Ecto neural progenitor cell (in vitro differentiated cells): Measurements from ENCODE around the gene DNAI1.

Source experiments
- DNase-seq: peaks from one replicate; pipeline ENCODE4 v3.0.0-alpha.2; 2018; ENCODE audit warnings: low spot score

Gene DNAI1

DNA sequence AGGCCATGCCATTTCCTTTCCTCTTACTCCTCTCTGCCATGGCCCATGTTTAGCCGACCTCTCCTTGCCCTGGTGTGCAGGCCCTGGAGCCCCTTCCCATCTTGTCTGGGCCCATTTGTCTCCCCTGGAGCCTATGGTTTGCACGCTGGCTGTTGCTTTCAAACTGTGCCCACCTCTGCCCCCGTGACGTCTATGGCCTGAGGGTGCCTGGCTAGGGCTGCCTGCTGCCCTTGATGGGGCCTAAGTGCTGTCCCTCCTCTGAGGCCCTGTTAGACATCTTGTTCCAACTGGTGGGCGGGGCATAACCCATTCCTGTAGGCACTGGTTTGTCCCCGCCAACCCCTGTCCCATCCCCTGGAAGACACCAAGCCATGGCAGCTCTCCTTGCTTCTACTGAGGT, 86.9 kb downstream of the DNAI1 start:
- peak; percentile 41 for DNase-seq

DNA sequence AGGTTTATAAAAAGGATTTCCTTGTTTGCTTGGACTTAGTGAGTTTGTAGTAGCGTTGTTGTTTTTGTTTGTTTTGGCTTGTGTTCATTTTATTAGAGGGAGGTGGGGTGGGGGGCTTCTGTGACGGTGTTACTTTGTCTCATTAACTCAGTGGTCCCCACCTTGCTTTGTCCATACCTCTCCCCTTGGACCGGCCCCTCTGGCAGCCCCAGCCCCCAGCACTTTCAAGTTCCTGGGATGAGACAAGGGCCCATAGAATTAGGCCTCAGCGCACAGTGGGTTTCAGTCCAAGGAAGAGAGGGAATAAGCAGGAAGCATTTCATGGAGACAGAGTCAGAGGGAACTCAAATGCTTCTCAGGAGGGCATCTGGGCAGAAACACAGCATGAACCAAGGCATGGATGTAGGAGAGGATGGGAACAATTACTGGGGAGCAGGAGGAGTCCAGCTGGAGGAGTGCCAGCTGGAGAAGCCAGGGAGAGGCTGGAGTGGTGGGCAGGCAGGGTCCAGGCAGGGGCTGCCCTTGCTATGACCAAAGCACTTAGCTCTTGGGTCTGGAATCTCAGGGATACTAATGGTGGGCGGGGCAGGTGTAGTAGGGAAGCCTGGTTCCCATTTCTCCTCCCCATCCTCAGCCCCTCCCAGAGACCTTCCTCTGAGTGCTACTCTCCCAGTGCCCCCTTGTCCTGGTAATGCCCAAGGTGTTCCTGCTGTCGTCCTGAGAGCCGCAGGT, 87.7 kb downstream of the DNAI1 start:
- no peak for DNase-seq

DNA sequence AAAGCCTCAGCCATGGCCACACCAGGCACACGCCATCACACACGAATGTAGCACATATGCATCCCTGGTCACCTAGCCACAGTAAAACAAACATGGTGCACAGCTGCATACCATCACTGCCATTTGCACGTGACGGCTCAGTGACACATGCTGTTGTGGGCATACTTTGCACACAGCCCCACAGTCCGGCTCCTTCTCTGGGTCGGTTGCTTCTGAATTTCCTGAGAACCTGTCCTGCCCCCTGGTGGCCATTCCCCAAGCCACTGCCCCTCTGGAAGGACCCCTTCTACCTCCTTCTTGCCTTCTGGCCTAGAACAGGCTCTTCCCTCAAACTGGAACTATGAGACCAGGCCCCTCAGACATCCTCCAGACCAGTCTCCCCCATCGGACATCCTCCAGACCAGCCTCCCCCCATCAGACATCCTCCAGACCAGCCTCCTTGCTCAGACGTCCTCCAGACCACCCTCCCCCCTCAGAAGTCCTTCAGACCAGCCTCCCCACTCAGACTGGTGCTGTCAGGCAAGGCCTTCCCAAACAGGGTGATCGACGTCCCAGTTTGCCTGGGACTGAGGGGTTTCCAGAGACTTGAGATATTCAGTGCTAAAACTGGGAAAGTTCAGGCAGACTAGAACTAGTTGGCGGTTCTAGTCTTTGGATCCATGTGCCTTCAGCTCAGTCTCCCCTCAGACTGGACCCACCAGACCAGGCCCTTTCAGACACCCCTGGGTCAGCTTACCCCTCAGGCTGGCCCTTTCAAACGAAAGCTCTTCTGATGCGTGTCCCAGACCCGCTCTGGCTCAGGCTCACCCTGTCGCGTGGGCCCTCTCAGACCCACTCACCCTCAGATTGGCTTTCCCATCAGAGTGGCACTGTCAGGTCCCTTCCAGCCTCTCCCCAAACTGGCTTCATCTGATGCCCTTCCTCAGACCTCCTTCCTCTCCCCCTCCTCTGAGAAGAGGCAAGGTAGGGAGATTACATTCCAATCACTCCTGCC, 88.5 kb downstream of the DNAI1 start:
- DNase-seq = peak; percentile 88

DNA sequence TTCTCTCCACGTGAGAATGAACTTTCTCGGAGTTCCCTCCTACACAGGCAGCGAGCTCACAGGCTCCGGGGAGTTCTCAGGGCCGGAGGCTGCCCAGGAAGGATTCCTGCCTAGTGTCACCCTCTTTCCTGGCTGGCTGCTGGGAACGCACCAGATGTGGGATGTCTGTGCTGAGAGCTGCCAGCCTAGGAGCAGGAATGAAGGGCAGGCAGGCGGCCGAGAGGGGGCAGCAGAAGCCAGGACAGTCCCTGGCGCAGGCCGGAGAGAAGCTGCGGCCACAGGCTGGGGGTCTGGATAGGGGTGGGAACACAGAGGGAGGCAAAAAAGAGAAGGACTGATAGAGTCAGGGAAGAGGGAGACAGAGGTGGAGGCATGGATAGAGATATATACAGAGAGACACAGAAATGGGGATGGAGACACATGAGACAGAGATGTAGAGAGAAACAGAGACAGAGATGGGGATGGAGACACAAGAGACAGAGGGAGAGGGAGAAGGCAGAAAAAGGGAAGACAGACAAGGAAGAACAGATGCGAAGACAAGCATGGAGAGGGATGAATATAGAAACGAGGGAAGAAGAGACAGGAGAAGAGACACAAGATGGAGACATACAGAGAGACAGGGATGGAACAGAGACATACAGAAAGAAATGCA, 89.5 kb downstream of the DNAI1 start:
- peak; percentile 90 for DNase-seq

DNA sequence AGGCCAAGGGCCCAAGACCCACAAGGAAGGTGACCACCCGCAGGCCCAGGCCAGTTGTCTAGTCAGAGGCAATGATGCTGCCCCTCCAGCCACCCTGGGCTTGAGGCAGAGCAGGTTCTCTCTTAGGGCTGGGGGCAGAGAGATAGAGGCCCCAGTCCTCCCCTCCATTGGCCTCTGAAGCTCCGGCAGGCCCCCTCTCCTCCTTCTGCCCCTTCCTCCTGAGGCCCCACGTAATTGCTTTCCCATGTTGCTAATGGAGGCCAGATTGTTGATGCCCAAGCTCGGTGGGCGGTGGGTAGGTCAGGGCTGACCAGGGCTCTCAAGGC, 90.8 kb downstream of the DNAI1 start:
- no peak for DNase-seq

DNA sequence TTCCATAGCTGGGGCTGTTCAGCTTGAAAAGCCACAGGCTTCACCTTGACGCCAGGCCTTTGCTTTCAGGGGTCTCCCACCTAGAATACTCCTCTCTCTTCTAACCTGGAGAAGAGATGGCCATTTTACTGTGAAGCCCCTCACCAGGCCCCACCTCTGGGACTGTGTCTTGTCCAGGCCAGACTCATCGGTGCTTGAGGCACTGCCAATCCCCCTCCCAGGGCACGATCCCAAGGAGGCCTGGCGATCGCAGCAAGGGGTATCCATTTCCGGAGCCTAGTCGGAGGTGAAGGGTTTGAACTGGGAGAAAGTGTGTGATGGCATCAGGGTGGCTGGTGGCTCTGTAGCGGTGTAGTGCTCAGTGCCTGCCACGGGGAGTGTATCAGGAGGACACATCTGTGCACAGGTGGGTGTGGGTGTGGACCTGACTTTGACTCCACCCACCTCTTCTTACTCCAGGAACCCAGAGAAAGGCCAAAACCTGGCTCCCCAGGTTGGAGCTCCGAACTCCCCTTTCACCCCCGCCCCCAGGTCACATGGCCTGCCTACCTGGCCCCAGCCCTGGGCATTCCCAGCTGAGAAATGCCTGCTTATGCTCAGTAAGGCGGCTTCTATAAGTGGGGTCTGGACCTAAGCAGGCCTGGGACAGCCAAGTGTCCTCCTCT, 91.5 kb downstream of the DNAI1 start:
- DNase-seq = peak; percentile 39

DNA sequence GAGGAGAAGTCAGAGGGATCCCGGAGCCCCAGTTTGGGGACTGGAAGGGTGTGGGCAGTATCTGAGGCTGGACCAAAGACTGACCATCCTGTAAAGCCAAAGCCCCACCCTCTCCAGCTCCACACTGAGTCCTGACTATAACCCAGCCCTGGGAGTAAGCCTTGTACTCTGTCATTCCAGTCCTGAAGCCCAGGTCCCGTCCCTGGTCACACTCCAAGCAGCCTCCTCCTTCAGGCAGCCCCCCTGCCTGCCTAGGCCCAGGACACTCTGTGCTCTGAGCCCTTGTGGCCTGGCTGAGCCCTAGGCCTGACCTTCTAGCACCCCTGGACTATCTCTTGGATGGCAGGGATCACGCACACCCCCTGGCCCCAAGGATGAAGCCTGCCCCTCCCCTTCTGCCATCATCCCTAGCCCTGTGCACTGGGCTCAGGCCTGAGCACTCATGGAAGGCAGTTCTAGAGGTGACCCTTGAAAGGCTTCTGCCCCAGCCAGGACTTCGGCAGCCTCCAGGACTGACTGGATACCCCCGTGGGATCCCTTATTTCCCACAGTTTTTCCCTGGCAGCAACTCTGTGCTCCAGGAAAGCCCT, 92.2 kb downstream of the DNAI1 start:
- no peak for DNase-seq

DNA sequence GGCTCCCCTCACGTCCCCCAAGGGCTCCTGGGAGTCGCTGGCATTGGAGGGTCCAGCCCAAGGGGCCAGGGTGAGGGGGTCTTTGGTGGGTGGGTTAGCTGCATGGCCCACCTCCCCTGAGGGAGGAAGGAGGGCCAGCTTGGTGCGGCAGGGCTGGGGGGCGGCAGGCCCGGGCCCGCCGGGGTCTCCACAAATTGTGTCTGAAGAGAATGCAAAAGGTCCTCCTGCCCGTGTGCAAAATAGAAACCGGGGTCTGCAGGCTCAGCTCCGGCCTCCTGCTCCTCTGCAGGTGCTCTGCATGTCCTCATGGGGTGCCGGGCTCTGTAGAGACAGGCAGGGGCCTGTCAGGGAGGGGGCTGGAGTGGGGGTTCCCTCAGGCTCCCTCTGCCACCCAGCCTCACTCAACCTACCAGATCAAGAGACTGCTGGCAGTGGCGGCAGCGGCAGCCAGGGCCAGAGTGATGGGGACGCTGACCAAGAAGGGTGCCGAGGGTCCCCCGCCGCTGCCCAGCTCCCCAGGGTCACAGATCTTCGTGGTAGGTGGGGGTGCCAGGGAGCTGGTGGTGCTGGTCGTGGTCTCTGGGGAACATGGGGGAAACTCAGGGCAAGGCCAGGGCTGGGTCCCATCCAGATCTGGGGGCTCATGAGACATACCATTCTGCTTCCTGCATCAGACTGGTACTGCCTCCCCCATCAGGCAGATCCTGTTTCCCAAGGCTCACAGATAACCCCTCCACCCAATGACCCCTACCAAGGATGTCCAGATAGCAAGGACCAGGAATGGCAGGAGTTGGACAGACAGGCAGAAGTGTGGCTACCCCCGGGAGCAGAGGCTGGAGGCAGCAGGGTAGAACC, 93.4 kb downstream of the DNAI1 start:
- DNase-seq = no peak

DNA sequence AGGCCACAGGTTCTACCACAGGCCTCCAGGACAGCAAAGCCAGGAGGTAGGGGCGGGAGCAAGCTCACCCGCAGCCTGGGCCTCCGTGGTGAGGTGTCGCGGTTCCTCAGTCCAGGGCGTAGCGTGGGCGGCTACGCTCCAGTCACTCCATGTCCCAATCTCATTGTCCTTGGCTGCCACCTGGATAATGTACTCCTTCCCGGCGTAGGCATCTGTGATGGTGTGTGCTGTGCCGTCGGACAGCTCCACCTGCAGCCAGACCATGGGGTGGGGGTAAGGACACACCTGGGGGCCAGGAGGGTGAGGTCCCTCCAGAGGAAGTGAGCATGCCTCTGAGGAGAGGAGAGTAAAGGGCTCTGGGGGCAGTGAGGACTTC, 94.0 kb downstream of the DNAI1 start:
- no peak for DNase-seq

DNA sequence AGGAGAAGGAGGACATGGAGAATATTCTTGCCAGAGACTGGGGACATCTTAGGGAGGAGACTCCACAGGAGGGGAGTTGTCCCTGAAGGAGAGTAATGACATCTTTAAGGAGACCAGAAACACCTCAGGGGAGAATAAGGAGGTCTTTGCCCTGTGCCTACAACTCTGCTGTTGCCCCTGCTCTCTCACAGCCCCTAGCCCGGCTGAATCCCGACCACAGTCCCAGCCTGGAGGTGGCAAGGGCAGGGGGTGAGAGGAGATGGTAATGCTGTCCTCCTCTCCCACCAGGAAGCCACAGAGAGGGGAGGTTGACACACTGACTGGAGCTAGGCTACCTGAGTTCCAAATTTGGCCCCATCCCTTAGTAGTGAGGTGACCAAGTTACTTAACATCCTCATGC, 94.4 kb downstream of the DNAI1 start:
- no peak for DNase-seq

DNA sequence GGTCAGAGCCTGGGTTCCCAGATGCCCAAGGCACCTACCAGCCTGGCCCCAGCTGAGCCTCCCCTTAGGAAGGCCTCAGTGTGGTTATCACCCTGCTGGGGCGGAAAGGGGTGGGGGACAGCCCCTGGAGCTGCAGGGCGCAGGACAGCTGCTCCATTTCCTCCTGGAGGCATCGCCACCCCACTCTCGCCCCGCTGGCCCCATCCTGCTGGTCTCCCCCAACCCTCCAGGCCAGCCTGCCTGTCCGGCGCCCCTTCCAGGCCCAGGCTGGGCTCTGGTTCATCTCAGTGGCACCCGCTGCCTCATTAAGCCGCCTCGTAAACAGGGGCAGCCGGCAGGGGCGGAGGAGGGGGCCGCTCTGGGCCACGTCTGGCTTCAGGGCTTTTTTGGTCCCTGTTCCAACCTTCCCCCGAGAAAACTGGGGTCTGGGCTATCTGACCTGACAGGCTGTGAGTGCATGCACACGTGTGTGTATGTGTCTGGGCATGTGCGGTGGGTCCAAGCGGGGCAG, 95.0 kb downstream of the DNAI1 start:
- no peak for DNase-seq

DNA sequence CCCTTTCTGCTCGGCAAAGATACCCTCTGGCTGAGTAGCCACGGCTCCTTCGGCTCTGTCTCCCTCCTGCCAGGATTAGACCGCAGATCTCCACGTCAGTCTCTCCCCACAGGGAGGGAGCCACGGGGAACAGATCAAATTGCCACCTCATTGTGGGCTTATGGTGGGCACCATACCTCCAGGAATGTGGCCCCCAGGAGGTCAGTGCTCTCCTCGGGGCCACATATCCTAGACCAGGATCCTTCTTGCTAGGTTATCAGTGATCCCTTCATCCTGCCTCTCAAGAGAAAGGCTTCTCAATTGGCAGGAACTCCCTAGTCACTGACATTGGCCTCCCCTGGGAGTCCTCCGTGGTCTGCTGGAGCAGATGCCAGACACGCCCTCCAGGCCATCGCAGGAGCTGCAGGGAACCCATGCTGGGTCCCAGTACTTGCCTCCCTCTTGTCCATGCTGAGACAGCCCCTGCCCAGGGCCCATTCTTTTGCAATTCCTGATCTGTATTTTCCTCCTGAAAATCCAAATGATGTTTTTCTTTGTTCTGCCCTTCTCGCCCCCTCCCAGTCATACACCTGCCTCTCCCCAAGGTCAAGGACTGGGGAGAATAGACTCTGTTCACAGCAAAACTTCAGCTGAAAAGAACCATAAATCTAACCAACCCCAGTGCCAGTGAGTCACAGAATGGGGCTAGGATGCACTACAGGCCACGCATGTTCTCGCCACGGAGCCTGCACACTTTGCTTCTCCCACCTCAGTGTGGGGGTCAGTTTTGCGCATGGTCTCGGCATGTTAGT, 95.8 kb downstream of the DNAI1 start:
- no peak for DNase-seq

DNA sequence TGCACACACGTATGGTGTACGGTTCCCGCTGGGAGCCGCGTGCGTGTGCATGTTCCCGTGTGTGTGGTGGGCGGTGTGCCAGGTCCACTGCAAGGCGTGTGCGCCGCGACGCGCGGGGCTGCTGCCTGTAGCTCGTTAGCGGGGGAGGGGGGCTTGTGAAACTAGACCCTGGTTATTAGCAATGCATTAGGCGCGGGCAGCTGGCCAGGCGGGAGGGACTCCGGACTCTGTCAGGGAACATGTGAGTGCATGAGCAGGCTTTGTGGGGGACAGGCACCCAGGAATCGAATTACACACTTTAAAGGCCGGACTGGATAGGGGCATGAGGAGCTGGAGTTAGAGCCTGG, 96.4 kb downstream of the DNAI1 start:
- no peak for DNase-seq

DNA sequence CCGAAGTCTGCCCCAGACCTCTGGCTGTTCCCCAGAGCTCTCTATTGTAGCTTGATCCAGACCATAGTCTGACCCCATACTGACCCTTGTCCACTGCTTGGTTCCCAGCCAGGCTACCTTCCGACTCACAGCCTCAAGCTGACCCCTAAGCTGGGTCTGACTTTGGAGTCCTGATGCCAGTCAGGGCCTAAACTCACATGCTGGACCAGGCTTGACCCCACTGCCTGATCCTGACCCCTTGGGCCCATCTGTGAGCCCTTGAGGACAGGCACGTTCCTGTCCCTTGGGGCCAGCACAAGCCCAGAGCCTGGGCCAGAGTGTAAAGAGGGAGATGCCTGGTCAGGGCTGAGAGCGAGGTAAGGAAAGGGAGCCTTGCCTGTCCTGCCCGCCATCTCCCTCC, 96.9 kb downstream of the DNAI1 start:
- no peak for DNase-seq

DNA sequence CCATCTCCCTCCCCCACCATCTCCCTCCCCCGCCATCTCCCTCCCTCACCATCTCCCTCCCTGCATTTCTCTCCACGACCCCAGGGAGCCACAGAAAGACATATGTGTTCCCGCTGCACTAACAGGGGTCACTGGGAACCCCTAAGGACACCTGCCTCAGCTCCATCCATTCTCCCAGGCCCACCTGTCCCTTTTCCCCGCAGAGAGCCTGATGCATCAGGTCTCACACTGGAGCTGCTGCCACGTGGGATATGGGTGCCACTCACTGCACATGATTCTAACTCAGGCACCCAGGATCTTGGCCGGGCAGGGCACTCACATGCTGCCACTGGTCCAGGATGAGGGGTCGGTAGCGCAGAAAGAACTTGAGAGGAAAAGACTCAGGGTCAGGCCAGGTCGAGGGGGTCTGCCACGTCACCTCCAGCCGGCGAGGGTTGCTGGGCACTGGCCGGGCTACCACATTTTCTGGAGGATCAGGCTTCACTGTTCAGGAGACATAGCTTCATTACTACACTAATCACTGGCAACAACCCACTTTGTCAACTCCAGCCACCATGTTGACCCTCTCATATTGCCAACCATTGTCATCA, 97.4 kb downstream of the DNAI1 start:
- no peak for DNase-seq

DNA sequence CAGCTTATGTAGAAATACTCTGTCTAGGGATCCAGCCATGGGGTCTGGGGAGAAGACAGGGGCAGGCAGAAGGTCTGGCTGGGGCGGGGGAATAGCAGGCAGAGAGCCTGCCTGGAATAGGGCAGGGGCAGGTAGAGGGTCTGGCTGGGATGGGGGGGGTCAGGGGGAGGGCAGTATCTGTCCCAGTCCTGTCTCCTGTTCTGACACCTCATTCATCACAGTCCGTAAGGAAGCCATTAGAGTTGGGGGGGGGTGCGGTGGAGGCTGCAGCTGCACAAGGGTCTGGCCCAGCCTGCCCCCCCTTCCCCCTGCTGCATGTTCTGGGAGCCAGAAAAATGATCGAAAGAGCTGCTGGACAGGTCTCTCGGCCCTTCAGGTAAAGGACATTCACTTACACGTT, 98.3 kb downstream of the DNAI1 start:
- no peak for DNase-seq

DNA sequence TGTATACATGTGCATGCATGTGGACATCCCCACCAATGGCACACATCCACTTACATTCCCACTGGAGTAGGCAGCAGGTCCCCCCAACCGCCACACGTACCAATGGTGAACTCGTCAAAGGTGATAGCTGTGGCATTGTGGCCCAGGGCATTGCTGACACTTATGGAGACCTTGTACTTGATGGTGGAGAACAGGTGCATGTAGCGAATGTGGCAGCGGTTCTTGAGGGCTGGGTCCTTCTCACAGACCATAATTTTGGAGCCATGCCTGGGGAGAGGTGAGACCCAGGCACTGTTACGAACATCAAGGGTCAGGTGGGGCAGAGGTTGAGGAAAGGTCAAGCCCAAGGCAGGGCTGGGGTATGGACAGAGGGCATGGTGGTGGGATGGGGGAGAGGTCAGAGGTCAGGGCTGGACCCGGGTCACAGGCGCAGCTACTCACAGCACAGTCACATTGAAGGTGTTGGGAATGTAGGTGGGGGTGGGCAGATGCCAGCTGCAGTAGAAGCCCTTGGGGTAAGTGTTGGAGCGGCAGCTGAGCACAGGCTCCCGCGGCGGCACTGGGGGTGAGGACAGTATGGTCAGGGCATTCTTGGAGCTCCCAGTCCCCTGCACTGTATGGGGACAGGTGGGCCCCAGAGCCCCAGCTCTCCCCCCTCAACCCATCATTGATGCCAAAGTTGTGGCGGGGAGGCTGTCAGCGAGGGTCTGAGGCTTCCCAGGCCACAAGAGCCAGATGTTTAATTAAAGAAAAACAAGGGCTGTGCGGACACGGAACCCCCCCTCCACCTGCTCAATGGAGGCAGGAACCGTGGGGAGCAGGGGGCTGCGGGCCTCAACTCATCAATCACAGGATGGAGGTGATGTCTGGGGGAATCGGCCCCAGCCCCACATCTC, 99.1 kb downstream of the DNAI1 start:
- no peak for DNase-seq

DNA sequence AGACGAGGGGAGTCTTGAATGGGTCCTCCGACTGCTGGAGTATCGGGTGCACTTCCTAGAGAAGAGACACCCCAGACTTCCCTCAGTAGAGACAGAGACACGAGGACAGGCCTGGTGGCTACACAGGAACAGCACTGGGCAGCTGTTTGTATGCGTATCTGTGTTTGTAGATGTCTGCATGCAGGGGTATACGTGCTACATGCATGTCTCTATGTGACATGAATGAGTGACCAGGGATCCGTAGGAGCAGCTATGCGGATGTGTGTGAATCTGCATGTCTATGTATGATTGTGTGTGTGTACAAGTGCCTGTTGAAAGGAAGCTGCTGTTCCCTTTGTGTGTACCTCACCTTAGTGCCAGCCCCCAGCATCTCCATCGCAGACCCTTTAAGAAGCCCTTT, 99.8 kb downstream of the DNAI1 start:
- no peak for DNase-seq
